Measurements from ENCODE around the gene ADORA3. TPM values are rescaled to one million over a fixed set of nuclear protein-coding genes. Genes with fewer than 3 reads are reported as not detected.
"Not testable (repeated sequence)": the region's sequence is repeated elsewhere in the genome, so short reads cannot be mapped to it uniquely, and the experiment has no call there.

Gene ADORA3
- total RNA-seq: not detected

DNA sequence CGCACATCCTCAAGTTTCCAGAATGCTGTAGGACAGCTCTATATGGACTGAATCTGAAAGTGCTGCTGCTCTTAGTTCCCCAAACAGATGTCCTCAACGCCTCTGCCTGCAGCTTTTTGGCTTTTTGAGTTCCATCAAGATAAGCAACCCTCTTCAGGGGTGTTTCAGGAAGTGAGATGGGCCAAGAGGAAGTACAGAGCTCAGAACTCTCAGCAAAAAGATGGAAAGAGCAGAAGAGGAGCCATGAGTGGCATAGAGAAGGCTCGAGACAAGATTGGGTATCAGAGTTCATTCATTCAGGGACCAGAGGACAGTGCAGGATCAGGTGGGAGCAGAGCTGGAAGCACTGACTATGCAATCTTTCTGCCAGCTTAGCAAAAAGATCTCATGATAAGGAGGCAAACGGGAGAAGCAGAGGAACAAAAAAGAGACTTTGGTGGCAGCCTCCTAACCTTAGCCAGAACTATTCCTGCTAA lies at the start of gene ADORA3, which contains the start of gene TMIGD3:
ADORA3 (minus strand) TSS at position 49 of the 476 bp plus-strand sequence. CDS start 279 bp downstream, outside the sequence.
TMIGD3 (minus strand) TSS at position 49 of the 476 bp plus-strand sequence. CDS start 279 bp downstream, outside the sequence.
- peaks cover 45% of the 10 kb centered on the region for H3K4me1 Mint-ChIP-seq (ENCODE audit: low read depth)
- H3K4me3 Mint-ChIP-seq: peak within 1 kb of the TSS; percentile 25
- no peak for DNase-seq
- H3K9me3 Mint-ChIP-seq: no peaks in the 10 kb centered on the region
- H3K27me3 Mint-ChIP-seq (ENCODE audit: low read depth): no peaks in the 10 kb centered on the region
- no peaks in the 10 kb centered on the region for H3K36me3 Mint-ChIP-seq (ENCODE audit: low read depth)
- intact Hi-C loops (cut with micrococcal nuclease): no loop called here
- CTCF ChIA-PET: interaction anchor here (0.9 to 1.5 kb wide), 4 partner anchors 21 to 251 kb away, joined by 3 to 6 read pairs (median 4); no protein-coding TSS in a partner anchor
- peak within 1 kb of the TSS; percentile 47 for H3K27ac Mint-ChIP-seq

DNA sequence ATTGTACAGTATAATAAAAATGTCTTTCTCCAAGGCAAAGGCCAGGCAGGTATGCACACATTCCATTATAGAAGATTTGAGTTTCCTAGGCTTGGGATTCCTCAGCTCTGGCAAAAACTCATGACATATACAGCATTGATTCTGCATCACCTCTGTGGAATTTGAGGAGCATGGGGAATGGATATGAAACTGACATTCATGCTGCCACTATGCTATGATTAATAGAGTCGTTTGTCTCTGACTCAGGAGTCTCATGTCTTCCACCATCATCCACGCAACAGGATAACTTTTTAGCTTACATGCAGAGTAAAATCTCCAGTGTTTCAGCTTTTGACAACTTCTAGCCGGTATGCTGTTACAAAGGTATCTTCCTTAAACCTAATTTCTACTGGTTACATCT lies 49.8 kb upstream of the ADORA3 start:
- no peak overlapping the region for H3K4me3 Mint-ChIP-seq
- intact Hi-C loops (cut with micrococcal nuclease): no loop called here
- no peaks in the 10 kb centered on the region for H3K4me1 Mint-ChIP-seq (ENCODE audit: low read depth)
- DNase-seq: no peak
- H3K9me3 Mint-ChIP-seq: no peaks in the 10 kb centered on the region
- CTCF ChIA-PET: interaction anchor here (0.5 to 1.5 kb wide), 5 partner anchors 18 to 94 kb away, joined by 3 to 7 read pairs (median 4); no protein-coding TSS in a partner anchor
- H3K27me3 Mint-ChIP-seq (ENCODE audit: low read depth): no peaks in the 10 kb centered on the region
- H3K27ac Mint-ChIP-seq: no peak overlapping the region
- H3K36me3 Mint-ChIP-seq (ENCODE audit: low read depth): no peaks in the 10 kb centered on the region

DNA sequence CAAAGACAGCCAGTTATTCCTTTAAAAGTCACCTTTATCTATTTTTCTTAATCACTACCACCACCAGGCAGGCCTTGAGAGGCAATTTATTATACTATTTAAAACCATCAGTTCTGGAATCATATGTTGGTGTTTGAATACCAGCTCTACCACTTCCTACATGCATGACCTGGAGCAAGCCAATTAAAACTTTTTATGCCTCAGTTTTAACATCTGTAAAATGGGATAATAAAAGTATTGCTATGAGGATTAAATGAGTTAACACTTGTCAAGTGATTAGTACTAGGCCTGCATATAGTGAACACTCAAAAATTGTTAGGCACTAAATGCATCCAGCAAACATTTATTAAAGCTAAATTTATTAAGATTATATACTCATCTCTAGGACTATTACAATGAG lies 49.2 kb upstream of the ADORA3 start:
- Mint-ChIP-seq H3K9me3 (no peaks in the 10 kb centered on the region), H3K27ac (no peak overlapping the region), H3K36me3 (ENCODE audit: low read depth) (no peaks in the 10 kb centered on the region), H3K27me3 (ENCODE audit: low read depth) (no peaks in the 10 kb centered on the region), H3K4me1 (ENCODE audit: low read depth) (no peaks in the 10 kb centered on the region), H3K4me3 (no peak overlapping the region)
- intact Hi-C loops (cut with micrococcal nuclease): no loop called here
- DNase-seq: no peak
- CTCF ChIA-PET: interaction anchor here (0.5 to 1.5 kb wide), 3 partner anchors 18 to 95 kb away, joined by 3 to 7 read pairs (median 6); no protein-coding TSS in a partner anchor

DNA sequence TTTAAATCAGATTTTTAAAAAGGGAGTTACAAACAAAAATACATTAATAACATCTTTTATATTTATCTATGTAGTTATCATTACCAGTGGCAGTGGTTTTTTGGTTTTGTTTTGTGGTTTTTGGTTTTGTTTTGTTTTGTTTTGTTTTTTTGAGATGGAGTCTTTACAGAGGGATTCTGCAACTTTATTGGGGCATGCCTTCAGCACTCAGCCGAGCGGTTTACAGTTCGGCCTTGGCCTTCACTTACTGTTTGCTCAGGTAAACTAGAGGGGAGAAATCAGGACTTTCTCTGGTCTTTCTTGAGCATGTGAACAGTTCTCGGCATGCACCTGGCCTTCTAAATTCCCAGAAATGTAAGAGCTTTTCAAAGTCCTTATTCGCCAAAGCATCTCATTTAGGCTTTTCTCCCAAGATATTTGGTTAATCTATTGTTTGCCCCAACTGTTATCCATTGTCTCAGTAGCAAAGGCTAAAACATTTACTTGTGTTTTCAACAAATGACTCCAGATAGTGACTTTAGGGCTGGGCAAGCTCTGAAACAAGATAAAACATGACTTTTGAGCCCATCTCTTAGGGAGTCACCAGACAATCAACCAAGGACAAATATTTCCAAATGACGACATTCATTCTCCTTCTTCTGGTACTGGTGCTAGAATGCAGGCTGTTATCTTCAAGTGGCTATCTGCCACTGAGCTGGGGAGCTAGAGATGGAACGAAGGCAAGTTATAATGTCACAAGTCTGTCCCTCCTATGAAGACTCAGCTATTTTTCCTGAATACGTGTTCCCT lies 48.4 kb upstream of the ADORA3 start:
- no peaks in the 10 kb centered on the region for H3K9me3 Mint-ChIP-seq
- no peaks in the 10 kb centered on the region for H3K36me3 Mint-ChIP-seq (ENCODE audit: low read depth)
- CTCF ChIA-PET: interaction anchor here (0.6 kb wide), 1 partner anchor 402 kb away, joined by 3 read pairs; no protein-coding TSS in a partner anchor
- H3K27ac Mint-ChIP-seq: no peak overlapping the region
- no peaks in the 10 kb centered on the region for H3K27me3 Mint-ChIP-seq (ENCODE audit: low read depth)
- intact Hi-C loops (cut with micrococcal nuclease): no loop called here
- DNase-seq: no peak
- H3K4me1 Mint-ChIP-seq (ENCODE audit: low read depth): no peaks in the 10 kb centered on the region
- no peak overlapping the region for H3K4me3 Mint-ChIP-seq

DNA sequence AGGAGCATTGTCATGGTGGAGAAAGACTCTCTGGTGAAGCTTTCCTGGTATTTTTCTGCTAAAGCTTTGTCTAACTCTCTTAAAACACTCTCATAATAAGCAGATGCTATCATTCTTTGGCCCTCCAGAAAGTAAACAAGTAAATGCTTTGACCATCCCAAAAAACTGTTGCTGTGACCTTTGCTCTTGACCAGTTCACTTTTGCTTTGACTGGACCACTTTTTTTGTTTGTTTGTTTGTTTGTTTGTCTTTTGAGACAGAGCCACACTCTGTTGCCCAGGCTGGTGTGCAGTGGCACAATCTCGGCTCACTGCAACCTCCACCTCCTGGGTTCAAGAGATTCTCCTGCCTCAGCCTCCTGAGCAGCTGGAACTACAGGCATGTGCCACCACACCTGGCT lies 44.4 kb upstream of the ADORA3 start:
- H3K4me1 Mint-ChIP-seq (ENCODE audit: low read depth); intact Hi-C loops (cut with micrococcal nuclease); CTCF ChIA-PET; H3K27me3 Mint-ChIP-seq (ENCODE audit: low read depth); H3K36me3 Mint-ChIP-seq (ENCODE audit: low read depth); H3K27ac Mint-ChIP-seq; DNase-seq; H3K9me3 Mint-ChIP-seq; H3K4me3 Mint-ChIP-seq: not testable (repeated sequence)

DNA sequence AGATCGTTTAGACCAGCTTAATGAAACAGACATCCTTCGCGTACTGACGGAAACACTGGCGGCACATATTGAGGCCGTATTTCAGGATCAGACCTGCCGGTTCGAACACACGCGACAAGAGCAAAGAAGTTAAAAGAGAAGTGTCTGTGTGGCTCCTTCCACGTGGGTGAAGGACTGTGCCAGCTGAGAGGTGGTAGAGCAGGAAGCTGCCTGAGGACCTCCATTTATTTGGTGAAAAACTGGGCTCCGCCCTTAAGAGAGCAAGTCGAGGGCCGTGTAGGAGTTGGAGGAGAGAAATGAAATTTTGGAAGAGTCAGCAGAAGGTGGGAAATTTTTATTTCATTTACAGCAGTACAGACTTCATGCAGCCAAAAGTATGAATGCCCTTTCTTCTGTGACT lies 38.8 kb upstream of the ADORA3 start:
- CTCF ChIA-PET: no interaction called here
- H3K9me3 Mint-ChIP-seq: no peaks in the 10 kb centered on the region
- no peak for DNase-seq
- no peaks in the 10 kb centered on the region for H3K36me3 Mint-ChIP-seq (ENCODE audit: low read depth)
- no peak overlapping the region for H3K27ac Mint-ChIP-seq
- intact Hi-C loops (cut with micrococcal nuclease): no loop called here
- H3K27me3 Mint-ChIP-seq (ENCODE audit: low read depth): no peaks in the 10 kb centered on the region
- H3K4me3 Mint-ChIP-seq: no peak overlapping the region
- H3K4me1 Mint-ChIP-seq (ENCODE audit: low read depth): peaks cover 5% of the 10 kb centered on the region

DNA sequence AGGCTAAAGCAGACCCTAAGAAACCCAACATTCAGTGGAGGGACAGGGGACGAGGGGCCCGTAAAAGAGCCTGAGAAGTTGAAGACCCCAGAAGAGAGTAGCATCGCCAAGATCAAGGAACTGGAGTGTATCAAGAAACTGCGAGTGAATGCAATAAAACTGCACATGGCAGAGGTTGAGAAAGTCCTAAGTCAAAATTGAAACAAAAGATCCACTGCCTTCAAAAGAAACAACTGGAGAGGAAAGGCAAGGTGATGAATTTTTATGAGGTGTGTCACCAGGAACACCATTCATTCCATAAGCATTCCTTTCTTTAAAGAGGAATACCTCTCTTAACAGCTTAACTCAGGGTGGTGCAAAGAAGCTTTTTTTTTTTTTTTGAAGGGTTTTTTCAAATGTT lies 38.3 kb upstream of the ADORA3 start:
- no peak overlapping the region for H3K27ac Mint-ChIP-seq
- peaks cover 5% of the 10 kb centered on the region for H3K4me1 Mint-ChIP-seq (ENCODE audit: low read depth)
- H3K9me3 Mint-ChIP-seq: no peaks in the 10 kb centered on the region
- no peak overlapping the region for H3K4me3 Mint-ChIP-seq
- no peaks in the 10 kb centered on the region for H3K27me3 Mint-ChIP-seq (ENCODE audit: low read depth)
- intact Hi-C loops (cut with micrococcal nuclease): no loop called here
- CTCF ChIA-PET: interaction anchor here (0.7 kb wide), 1 partner anchor 45 kb away, joined by 3 read pairs; no protein-coding TSS in a partner anchor
- no peak for DNase-seq
- H3K36me3 Mint-ChIP-seq (ENCODE audit: low read depth): no peaks in the 10 kb centered on the region

DNA sequence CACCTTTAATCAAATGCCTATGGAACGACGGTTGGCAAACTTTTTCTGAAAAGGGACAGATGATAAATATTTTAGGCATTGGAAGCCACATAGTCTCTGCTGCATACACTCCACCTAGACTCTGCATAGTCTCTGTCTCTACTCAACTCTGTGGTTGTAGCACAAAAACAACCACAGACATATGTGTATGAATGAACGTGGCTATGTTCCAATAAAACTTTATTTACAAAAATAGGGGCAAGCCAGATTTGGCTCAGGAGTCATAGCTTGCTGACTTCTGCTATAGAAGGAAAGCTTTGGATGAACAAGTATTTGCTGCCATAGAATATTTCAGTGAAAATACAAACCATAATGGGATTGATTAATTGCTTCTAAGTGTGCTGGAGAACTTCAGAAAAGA lies 37.5 kb upstream of the ADORA3 start:
- Mint-ChIP-seq H3K27me3 (ENCODE audit: low read depth) (no peaks in the 10 kb centered on the region), H3K4me3 (no peak overlapping the region), H3K27ac (no peak overlapping the region), H3K4me1 (ENCODE audit: low read depth) (peaks cover 5% of the 10 kb centered on the region), H3K36me3 (ENCODE audit: low read depth) (no peaks in the 10 kb centered on the region), H3K9me3 (no peaks in the 10 kb centered on the region)
- DNase-seq: no peak
- intact Hi-C loops (cut with micrococcal nuclease): no loop called here
- CTCF ChIA-PET: interaction anchor here (0.6 to 0.7 kb wide), 3 partner anchors 9 to 46 kb away, joined by 3 to 4 read pairs (median 4); no protein-coding TSS in a partner anchor

DNA sequence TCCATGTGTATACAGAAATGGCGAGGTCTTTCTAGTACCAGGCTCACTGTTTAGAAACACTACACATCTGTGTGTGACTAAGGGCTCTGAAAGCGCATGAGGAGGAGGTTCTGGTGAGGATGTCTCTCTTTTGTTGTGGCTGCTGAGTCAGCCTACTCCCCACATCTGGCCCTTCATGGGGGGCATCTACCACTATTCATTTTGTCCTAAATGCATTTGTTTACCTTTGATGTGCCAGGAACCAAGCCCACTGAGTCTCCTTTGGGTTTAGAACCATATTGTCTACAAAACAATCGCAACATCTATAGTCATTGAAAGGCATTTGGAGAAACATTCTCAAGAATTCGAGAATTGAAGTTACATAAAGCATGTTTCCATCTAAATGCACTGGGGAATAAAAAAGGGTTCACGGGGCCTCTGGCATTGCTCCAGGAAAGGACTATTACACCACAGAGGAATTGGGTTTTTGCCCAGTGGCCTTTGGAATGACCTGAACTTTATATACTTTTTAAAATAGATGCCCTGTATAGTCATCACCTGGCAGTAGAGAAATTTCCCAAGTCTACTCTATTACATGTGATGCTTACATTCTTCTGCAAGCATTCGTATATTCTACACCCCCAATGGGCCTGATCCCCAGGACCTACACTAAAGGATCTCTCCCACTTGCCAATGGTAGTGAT lies 35.1 kb upstream of the ADORA3 start:
- Mint-ChIP-seq H3K4me1 (ENCODE audit: low read depth) (peaks cover 5% of the 10 kb centered on the region), H3K9me3 (no peaks in the 10 kb centered on the region), H3K27ac (no peak overlapping the region), H3K4me3 (no peak overlapping the region), H3K27me3 (ENCODE audit: low read depth) (no peaks in the 10 kb centered on the region), H3K36me3 (ENCODE audit: low read depth) (no peaks in the 10 kb centered on the region)
- CTCF ChIA-PET: interaction anchor here (1.4 kb wide), 1 partner anchor 31 kb away, joined by 3 read pairs; no protein-coding TSS in a partner anchor
- intact Hi-C loops (cut with micrococcal nuclease): no loop called here
- peak; percentile 21 for DNase-seq

DNA sequence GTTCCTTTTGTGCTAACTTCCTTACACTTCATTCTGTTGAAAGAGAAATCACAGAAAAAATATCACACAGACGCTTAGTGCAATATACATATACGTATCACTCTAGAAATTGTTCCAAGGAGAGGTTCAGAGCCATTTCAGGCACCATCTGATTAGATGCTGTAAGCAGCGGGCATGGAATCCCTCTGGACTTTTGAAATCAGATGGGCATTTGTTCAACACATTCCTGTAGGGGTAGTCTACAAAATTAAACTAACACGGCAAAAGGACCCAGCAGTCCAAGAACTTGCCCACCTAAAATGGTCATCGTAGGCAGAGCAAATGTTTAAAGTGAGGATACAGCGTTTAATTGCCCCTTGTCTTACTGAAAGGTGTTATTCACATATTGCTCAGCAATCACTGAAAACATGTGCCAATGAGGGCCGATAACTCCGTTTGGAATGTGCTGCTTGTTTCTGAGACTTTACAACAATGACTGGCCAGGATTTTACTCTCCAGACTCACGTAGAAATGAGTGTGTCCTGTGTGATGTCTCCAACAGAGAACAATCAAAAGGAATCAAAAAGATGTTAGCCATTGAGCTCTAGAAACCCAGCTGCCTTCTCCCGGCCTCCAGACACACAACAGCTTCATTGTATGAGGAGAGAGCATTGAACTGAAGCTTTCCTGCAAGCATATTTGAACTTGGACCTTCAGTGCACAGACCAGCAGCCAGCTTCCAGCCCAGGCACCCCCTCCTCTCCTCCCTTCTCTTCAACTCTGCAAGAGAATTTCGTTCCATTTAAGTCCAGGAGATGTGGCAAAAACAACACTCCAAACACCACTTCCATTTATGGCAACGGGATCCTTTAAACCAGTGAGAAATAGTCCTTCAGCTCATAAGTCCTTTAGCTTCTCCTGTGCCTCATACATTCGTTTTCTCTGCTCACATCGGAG lies 32.1 kb upstream of the ADORA3 start:
- no peak overlapping the region for H3K4me3 Mint-ChIP-seq
- H3K9me3 Mint-ChIP-seq: no peaks in the 10 kb centered on the region
- H3K36me3 Mint-ChIP-seq (ENCODE audit: low read depth): no peaks in the 10 kb centered on the region
- intact Hi-C loops (cut with micrococcal nuclease): no loop called here
- H3K27ac Mint-ChIP-seq: no peak overlapping the region
- peaks cover 5% of the 10 kb centered on the region for H3K4me1 Mint-ChIP-seq (ENCODE audit: low read depth)
- no peak for DNase-seq
- CTCF ChIA-PET: interaction anchor here (0.6 to 1.2 kb wide), 2 partner anchors 12 to 26 kb away, joined by 3 read pairs; no protein-coding TSS in a partner anchor
- no peaks in the 10 kb centered on the region for H3K27me3 Mint-ChIP-seq (ENCODE audit: low read depth)

DNA sequence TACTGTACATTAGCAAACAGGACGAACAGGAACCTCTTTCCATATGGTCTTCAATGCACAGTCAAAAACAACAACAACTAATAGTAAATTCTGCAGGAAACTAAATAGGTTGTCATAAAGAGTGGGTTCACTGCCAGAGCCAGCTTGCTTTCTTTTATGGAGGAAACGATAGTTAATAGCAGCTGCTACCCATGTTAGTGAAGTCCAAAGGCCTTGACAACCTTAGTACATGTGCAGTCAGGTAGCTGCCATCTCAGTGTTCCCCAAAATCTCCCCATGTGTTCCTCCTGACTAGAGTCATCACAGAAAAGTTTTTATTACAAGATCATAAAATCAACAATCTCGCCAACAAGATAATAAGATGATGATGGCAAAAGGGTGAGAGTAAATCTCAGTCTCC lies 16.6 kb upstream of the ADORA3 start:
- CTCF ChIA-PET: no interaction called here
- Mint-ChIP-seq H3K4me1 (ENCODE audit: low read depth) (peaks cover 28% of the 10 kb centered on the region), H3K4me3 (no peak overlapping the region), H3K36me3 (ENCODE audit: low read depth) (no peaks in the 10 kb centered on the region), H3K27ac (no peak overlapping the region), H3K9me3 (no peaks in the 10 kb centered on the region), H3K27me3 (ENCODE audit: low read depth) (peaks cover 2% of the 10 kb centered on the region)
- intact Hi-C loops (cut with micrococcal nuclease): no loop called here
- DNase-seq: no peak

Measured in activated naive CD4-positive, alpha-beta T cell treated with anti-CD3 and anti-CD28 coated beads for 36 hours (primary cell).